Ascending aorta (tissue), 2 donors: Measurements from ENCODE around the gene KCNH2. TPM values are rescaled to one million over a fixed set of nuclear protein-coding genes. Genes with fewer than 3 reads are reported as not detected.
A peak's percentile ranks its signal among the peaks of the same experiment; 100 is the strongest.

ENCODE experiments used
- DNase-seq, 2 donors: peaks; one replicate each; pipeline ENCODE4 v3.0.0-alpha.2; 2019; ENCODE audit warnings: low spot score in 2 of 2
- H3K27ac ChIP-seq, 2 donors: fragments of 200-600 bp; sonication (generic); one replicate each; pipeline ENCODE4 v1.5.1; 2016 to 2017; ENCODE audit warnings: mild to moderate bottlenecking in 1 of 2
- H3K27me3 ChIP-seq: fragments of 200-600 bp; sonication (generic); one replicate; pipeline ENCODE4 v1.5.1; 2017
- H3K36me3 ChIP-seq, 2 donors: fragments of 200-600 bp; sonication (generic); one replicate each; pipeline ENCODE4 v1.5.1; 2016
- H3K4me1 ChIP-seq, 2 donors: fragments of 200-600 bp; sonication (generic); one replicate each; pipeline ENCODE4 v1.5.1; 2016 to 2017; ENCODE audit warnings: mild to moderate bottlenecking in 1 of 2
- H3K4me3 ChIP-seq, 2 donors: fragments of 200-600 bp; sonication (generic); one replicate each; pipeline ENCODE4 v1.5.1; 2016 to 2017; ENCODE audit warnings: mild to moderate bottlenecking in 1 of 2
- H3K9me3 ChIP-seq, 2 donors: fragments of 200-600 bp; sonication (generic); one replicate each; pipeline ENCODE4 v1.5.1; 2016
- CTCF ChIP-seq, 3 experiments: fragments of 200-600 bp in 2 of 3; fragments of 450-650 bp in 1 of 3; sonication (generic) in 2 of 3; IDR thresholded peaks; one replicate each; pipeline ENCODE4 v1.5.1; 2016 to 2019; ENCODE audit warnings: antibody characterized with exemption in 3 of 3, mild to moderate bottlenecking in 1 of 3, moderate library complexity in 1 of 3
- intact Hi-C: fragments of 100-400 bp; cut with DNase I; formaldehyde crosslinking; loops from one replicate; pipeline ENCODE4 v1.15.1; 2023
- total RNA-seq: library from RNA; depleted of rRNA; stranded (reverse); fragments of >200 nt; gene quantifications from one replicate; pipeline ENCODE4 v1.1.0, GENCODE V29; 2016

The KCNH2 gene
- total RNA-seq, 1 donor from 2014 or later: not detected

- H3K27ac ChIP-seq: no peak overlapping the region
- intact Hi-C loops: no loop called here
- H3K4me3 ChIP-seq: no peak overlapping the region
- H3K9me3 ChIP-seq: no peaks in the 10 kb centered on the region
- peaks cover 8 to 10% of the 10 kb centered on the region in 2 donors for H3K4me1 ChIP-seq
- no peak for DNase-seq
- TF ChIP-seq CTCF (IDR thresholded peaks at IDR 0.05): no peak
- peaks cover 41% of the 10 kb centered on the region for H3K27me3 ChIP-seq
- H3K36me3 ChIP-seq: no peaks in the 10 kb centered on the region
Measured at GRCh38 chr7:150975536-150976319, 2.4 kb downstream of the KCNH2 start.

GRCh38 chr7:150974468-150975391, 3.4 kb downstream of the KCNH2 start:
- no peaks in the 10 kb centered on the region for H3K9me3 ChIP-seq
- H3K4me3 ChIP-seq: peak overlapping the region; percentile 42 to 59
- H3K27me3 ChIP-seq: peaks cover 41% of the 10 kb centered on the region
- DNase-seq: no peak
- peaks cover 8 to 10% of the 10 kb centered on the region in 2 donors for H3K4me1 ChIP-seq
- no peaks in the 10 kb centered on the region for H3K36me3 ChIP-seq
- intact Hi-C loops: no loop called here
- H3K27ac ChIP-seq: no peak overlapping the region
- peak in 1 of 3 experiments; percentile 10 for TF ChIP-seq CTCF (IDR thresholded peaks at IDR 0.05)

GRCh38 chr7:150973571-150974451, 4.3 kb downstream of the KCNH2 start:
- H3K27ac ChIP-seq: no peak overlapping the region
- H3K4me1 ChIP-seq: peaks cover 8 to 10% of the 10 kb centered on the region in 2 donors
- H3K27me3 ChIP-seq: peaks cover 38% of the 10 kb centered on the region
- H3K36me3 ChIP-seq: no peaks in the 10 kb centered on the region
- TF ChIP-seq CTCF (IDR thresholded peaks at IDR 0.05): no peak
- DNase-seq: no peak
- peak overlapping the region in 1 of 2 donors; percentile 59 for H3K4me3 ChIP-seq
- H3K9me3 ChIP-seq: no peaks in the 10 kb centered on the region
- intact Hi-C loops: no loop called here

GRCh38 chr7:150972741-150973140, 5.4 kb downstream of the KCNH2 start:
- no peak overlapping the region for H3K4me3 ChIP-seq
- H3K27ac ChIP-seq: no peak overlapping the region
- no peak for TF ChIP-seq CTCF (IDR thresholded peaks at IDR 0.05)
- peaks cover 35% of the 10 kb centered on the region for H3K27me3 ChIP-seq
- intact Hi-C loops: no loop called here
- no peaks in the 10 kb centered on the region for H3K9me3 ChIP-seq
- H3K36me3 ChIP-seq: no peaks in the 10 kb centered on the region
- DNase-seq: no peak
- peaks cover 4 to 7% of the 10 kb centered on the region in 2 donors for H3K4me1 ChIP-seq

GRCh38 chr7:150972023-150972468, 6.1 kb downstream of the KCNH2 start:
- Histone ChIP-seq H3K36me3 (no peaks in the 10 kb centered on the region), H3K27me3 (peaks cover 28% of the 10 kb centered on the region), H3K9me3 (no peaks in the 10 kb centered on the region), H3K4me3 (no peak overlapping the region), H3K27ac (no peak overlapping the region), H3K4me1 (peaks cover 2 to 4% of the 10 kb centered on the region in 2 donors)
- DNase-seq: no peak
- TF ChIP-seq CTCF (IDR thresholded peaks at IDR 0.05): no peak
- intact Hi-C loops: no loop called here
